GM18499 (cell line): ENCODE measurements around the gene S100A12.

Experiments
- ATAC-seq: cut with Tn5 transposase; IDR thresholded peaks from one replicate; pipeline ENCODE4 v1.9.1; 2021; ENCODE audit warnings: moderate number of reproducible peaks; ENCODE audit not compliant: insufficient read depth, unreplicated experiment

S100A12 gene

GRCh38 chr1:153397051-153397923 is 21.9 kb upstream of the S100A12 start:
- no peak for ATAC-seq

DNA sequence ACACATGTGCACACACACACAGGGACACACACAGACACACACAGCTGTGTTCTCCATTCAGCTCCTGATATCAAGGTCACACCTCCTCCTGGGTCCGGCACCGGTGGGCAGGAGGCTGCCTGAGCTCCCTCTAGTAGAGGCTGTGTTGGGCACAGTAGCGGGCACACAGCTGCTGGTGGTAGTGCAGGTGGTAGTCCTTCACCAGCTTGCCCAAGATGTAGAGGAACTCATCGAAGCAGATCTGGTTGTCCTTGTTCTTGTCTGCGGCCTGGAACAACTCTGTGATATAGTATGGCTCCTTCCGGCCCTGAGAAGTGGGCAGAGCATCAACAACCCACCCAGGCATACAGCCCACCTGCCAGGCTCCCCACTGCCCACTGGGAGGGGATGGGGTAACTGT is 21.0 kb upstream of the S100A12 start:
- ATAC-seq = no peak

DNA sequence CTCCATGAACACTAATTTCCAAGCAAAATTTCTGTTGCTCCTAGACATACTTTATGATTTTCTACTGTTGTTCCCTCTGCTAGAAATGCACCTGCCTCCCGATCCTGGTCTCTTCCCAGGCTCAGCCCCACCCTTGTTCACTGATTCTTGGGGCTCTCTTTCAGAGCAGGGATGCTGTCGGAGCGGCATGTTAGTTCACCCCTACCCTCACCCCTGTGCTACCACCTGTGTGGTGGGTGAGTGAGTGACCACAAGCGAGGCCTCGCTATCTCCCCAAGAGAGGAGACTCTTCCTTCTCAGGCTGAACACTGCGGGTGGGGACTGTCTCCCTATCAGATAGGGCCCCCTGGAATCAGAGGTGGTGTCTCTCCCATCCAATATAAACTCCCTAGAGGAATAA is 20.4 kb upstream of the S100A12 start:
- no peak for ATAC-seq

GRCh38 chr1:153395136-153395685 is 19.8 kb upstream of the S100A12 start:
- ATAC-seq = no peak

GRCh38 chr1:153394391-153394790 is 19.0 kb upstream of the S100A12 start:
- ATAC-seq = no peak

DNA sequence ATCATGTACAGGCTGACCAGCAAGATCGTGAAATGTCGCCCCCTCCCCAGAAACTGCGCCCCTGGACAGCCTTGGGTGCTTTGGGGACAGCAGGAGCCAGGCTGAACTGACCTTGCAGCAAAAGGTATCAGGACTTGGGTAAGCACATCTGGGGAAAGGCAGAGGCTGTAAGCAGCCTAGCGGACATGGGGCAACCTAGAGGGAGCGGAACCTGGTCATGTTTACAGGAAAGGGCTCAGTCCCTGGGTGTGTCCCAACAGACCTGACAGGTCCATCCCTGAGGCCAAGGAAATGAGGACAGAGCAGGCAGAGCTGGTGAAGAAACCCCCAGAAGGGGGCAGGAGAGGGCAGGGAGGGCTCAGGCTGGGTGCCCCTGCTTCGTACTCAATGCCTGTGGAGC is 18.5 kb upstream of the S100A12 start:
- no peak for ATAC-seq

- ATAC-seq = no peak
These were observed 17.4 kb upstream of the S100A12 start for GRCh38 chr1:153392822-153393221.

GRCh38 chr1:153392258-153392657 is 16.8 kb upstream of the S100A12 start:
- ATAC-seq = no peak

GRCh38 chr1:153390938-153391710 is 15.7 kb upstream of the S100A12 start, which contains the start of gene S100A8:
Gene S100A8, minus strand, starts transcription at chr1:153391073. Its CDS starts 538 bp downstream, at chr1:153390535.
- no peak for ATAC-seq

DNA sequence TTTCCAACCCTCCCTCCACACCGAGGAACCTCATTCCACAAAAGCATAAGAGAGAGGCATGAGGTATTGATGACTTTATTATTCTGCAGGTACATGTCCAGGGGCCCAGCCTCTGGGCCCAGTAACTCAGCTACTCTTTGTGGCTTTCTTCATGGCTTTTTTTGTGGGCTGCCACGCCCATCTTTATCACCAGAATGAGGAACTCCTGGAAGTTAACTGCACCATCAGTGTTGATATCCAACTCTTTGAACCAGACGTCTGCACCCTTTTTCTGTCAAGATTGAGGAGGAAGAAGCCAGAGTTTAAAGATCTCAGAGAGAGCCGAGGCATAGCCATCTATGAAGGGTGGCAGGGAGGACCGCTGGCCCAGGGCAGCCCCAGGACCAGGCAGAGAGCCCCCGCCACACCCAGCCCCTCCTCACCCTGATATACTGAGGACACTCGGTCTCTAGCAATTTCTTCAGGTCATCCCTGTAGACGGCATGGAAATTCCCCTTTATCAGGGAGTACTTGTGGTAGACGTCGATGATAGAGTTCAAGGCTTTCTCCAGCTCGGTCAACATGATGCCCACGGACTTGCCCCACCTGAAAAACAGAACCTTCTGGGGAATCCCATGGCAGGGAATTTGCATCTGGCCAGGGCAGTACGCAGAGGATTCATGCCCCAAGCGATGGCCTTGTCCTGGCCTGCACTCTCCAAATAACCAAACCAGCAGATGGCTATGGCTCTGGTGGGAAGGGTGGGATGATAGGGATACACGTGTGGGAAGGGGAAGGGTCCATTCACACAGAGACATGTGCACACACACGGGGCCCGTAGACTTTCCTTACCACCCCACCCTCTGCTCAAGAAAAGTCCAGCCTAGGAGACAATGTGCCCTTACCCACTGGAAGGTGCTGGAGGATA is 14.8 kb upstream of the S100A12 start:
- no peak for ATAC-seq

DNA sequence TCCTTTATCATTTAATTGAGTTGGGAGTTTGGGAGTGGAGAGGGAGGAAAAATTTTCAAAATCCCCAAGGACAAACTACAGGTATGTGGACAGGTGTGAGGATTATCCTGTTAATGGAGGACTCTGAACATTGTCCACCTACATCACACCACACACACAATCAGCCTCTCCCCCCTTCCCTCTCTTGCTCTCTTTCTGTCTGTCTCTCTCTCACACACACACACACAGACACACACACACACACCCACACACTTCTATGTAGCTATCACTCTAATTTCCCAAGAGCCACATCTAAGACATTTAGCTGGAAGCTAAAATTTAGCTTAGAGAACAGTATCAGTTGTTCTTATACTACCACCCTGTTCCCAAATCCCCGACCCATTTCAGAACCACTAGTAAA is 14.0 kb upstream of the S100A12 start:
- no peak for ATAC-seq

DNA sequence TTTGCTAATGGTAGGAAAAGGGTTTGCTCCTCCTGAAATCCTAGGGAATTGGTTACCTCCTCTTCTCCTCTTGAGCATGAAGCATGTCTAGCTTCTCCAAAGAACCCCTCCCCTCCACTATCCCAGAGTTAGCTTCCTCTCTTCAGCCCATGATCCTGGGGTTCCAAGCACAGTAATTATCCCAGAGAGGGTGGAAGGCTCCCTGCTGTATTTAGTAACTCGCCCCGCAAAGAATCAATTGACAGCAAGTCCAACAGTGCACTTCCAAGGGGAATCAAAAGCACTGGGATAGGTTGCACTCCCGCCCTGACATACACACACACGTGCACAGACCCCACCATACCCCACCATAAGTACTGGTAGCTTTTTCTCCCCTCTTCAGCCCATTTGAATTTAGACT is 12.4 kb upstream of the S100A12 start:
- no peak for ATAC-seq

DNA sequence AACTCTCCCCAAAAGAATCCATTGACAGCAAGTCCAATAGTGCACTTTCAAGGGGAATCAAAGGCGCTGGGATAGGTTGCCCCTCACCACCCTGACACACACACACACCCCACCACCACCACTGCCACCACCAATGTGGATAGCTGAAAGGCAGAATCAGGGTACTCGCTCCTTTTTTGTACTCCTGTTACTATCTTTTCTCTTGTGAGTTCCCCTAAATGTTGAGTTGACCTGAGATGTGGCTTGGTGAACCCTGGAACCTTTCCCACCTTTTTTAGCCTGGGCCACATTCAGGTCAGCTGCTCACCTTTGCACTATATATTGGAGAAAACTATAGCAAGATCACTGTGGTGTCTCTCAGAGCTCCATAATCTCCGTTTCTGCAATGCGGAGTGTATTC is 11.6 kb upstream of the S100A12 start:
- no peak for ATAC-seq

GRCh38 chr1:153386500-153386901 is 11.1 kb upstream of the S100A12 start:
- ATAC-seq = no peak

DNA sequence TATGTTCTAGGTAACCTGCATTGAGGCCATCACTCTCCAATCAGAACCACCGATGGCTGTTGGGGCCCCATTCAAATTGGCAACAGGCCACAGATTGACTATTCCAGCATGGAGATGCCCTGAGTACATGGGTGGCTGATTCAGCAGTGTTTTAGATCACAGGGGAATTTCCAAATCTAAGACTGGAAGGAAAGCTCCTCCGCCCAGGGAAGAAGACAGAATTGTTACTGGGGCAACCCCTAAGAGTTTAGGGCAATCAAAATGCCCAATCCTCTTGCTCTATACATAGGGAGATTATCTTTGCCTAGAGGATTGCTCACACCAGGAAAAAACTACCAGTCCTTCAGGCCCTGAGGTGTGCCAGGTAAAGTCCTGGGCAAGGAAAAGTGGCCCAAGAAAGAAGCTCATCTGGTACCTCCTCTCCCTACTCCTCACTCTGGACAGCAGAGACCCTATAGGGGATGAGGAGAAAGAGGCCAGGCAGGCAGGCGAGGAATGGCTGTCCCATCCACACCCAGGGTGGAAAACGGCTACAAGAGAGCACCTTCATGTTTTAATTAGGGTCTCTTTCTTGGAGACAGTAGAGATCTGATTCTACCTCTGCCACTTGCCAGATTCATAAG is 9.6 kb upstream of the S100A12 start:
- no peak for ATAC-seq

DNA sequence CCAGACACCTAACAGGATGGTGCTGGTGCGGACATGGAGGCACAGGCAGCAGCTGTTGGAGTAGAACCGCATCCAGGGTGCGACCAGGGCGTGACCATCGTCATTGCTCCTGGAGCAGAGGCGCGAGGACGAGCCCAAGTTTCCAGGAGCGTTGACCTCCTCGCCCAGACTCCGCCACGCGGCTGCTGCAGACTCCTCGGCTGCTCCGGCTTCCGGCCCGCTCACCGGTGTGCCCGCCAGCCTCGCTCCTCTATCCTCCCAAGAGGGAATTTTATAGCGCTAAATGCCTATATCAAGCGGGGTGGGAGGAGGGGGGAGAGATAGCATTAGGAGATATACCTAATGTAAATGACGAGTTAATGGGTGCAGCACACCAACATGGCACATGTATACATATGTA is 5.3 kb upstream of the S100A12 start:
- ATAC-seq = no peak

DNA sequence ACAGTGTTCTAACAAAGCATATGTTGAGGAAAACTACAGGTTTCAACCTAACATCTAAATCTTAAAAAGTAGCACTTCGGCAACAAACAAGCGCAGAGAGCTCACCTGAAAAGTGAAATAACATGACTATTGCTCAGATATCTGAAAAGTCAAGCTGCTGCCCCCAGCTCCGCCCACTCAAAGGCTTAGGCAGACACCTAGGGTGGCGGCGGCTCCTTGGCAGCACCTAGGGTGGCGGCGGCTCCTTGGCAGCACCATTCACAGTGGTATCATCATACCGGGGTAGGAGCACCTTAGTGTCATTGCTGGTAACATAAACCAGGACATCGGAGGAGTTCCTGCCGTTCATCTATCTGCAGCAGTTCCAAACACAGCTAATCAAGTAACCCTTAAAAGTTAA is 4.2 kb upstream of the S100A12 start:
- no peak for ATAC-seq

DNA sequence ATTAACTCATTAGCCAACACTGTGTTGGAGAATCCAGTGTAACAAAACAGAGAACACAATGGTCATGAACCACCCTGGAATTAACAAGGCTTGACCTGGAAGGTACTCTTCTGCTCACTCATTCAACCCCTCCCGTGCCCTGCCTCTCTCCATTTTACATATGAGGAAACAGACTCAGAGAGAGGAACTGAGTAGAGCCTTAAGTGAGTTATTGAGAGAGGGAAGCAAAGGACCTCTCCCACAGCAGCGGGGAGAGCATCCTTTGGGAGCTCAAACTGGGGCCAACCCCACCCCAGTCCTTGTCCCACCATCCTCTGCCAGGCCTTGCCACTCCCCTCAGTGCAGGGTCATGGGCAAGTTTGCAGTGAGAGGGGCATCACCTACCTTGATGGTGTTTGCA is 1.4 kb downstream of the S100A12 start:
- no peak for ATAC-seq

DNA sequence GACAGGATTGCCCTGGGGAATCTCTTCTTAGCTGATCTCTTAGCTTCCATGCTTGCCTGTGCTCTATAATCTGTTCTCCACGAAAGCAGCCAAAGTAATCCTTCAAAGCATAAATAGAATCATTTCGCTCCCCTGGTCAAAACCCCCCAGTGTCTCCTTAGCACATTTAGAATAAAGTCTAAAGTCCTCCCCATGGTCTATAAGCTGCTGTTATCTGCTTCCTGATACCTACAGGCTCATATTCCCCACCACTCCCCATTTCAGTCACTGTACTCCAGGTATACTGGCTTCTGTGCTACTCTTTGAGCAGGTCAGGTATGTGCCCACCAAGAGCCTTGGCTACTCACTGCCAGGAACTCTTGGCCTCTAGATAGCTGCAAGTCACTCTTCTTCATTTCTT is 2.9 kb downstream of the S100A12 start:
- ATAC-seq = no peak

DNA sequence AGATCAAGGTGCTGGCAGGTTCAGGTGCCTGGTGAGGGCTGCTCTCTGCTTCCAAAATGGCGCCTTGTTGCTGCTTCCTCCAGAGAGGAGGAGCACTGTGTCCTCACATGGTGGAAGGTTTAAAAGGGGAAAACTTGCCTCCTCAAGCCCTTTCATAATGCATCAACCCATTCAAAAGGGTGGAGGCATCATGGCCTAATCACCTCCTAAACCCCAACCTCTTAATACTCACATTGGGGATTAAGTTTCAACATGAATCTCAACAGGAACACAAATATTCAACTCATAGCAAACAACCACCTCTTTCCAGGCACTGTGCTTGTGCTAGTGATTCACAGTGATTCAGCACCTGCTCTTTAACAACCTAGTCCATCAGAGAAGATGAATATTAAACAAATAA is 4.2 kb downstream of the S100A12 start:
- ATAC-seq = no peak
